NK-92 (cell line): ENCODE measurements around the gene MRPS31.
"Not testable (repeated sequence)": the region's sequence is repeated elsewhere in the genome, so short reads cannot be mapped to it uniquely, and the experiment has no call there.

ENCODE experiments used
- DNase-seq: peaks from one replicate; lab custom pipeline; 2025; ENCODE audit not compliant: unreplicated experiment; lab: John Stamatoyannopoulos, UW

The MRPS31 gene

GRCh38 chr13:40789275-40790153 lies 18.5 kb upstream of the MRPS31 start, which contains the start of gene SLC25A15:
SLC25A15 (plus strand) TSS chr13:40789611; CDS start chr13:40793227, 3,616 bp downstream.
- DNase-seq: no peak

- not testable (repeated sequence) for DNase-seq
Observed at GRCh38 chr13:40788540-40789274, 17.7 kb upstream of the MRPS31 start.

- no peak for DNase-seq
Observed at GRCh38 chr13:40787062-40787461, 16.1 kb upstream of the MRPS31 start.

GRCh38 chr13:40786568-40786996 lies 15.6 kb upstream of the MRPS31 start:
- no peak for DNase-seq

- no peak for DNase-seq
Observed at GRCh38 chr13:40784540-40784939, 13.6 kb upstream of the MRPS31 start.

GRCh38 chr13:40782971-40783370 lies 12.0 kb upstream of the MRPS31 start:
- DNase-seq: not testable (repeated sequence)

- no peak for DNase-seq
Observed at GRCh38 chr13:40781717-40782116, 10.7 kb upstream of the MRPS31 start.

GRCh38 chr13:40780822-40781401 lies 9.9 kb upstream of the MRPS31 start:
- no peak for DNase-seq

GRCh38 chr13:40779796-40780285 lies 8.9 kb upstream of the MRPS31 start:
- DNase-seq: no peak

GRCh38 chr13:40779049-40779448 lies 8.1 kb upstream of the MRPS31 start:
- no peak for DNase-seq

GRCh38 chr13:40777809-40778175 lies 6.8 kb upstream of the MRPS31 start:
- DNase-seq: no peak

GRCh38 chr13:40777166-40777808 lies 6.3 kb upstream of the MRPS31 start:
- DNase-seq: no peak

GRCh38 chr13:40776681-40777165 lies 5.7 kb upstream of the MRPS31 start:
- no peak for DNase-seq

- DNase-seq: no peak
Observed at GRCh38 chr13:40776232-40776631, 5.2 kb upstream of the MRPS31 start.

- DNase-seq: no peak
Observed at GRCh38 chr13:40774672-40775071, 3.7 kb upstream of the MRPS31 start.

GRCh38 chr13:40772765-40773473 lies 1.9 kb upstream of the MRPS31 start:
- DNase-seq: no peak

- DNase-seq: no peak
Observed at GRCh38 chr13:40770609-40770933, 419 bp downstream of the MRPS31 start.

- DNase-seq: no peak
Observed at GRCh38 chr13:40769970-40770369, 1.0 kb downstream of the MRPS31 start.

GRCh38 chr13:40765602-40766001 lies 5.4 kb downstream of the MRPS31 start:
- DNase-seq: no peak
